HG03565 (cell line): ENCODE measurements around the gene GINS3.
A peak's percentile ranks its signal among the peaks of the same experiment; 100 is the strongest.

Source experiments
- ATAC-seq: cut with Tn5 transposase; IDR thresholded peaks from one replicate; pipeline ENCODE4 v1.9.1; 2021; ENCODE audit warnings: mild to moderate bottlenecking, moderate library complexity; ENCODE audit not compliant: unreplicated experiment

The GINS3 gene

DNA sequence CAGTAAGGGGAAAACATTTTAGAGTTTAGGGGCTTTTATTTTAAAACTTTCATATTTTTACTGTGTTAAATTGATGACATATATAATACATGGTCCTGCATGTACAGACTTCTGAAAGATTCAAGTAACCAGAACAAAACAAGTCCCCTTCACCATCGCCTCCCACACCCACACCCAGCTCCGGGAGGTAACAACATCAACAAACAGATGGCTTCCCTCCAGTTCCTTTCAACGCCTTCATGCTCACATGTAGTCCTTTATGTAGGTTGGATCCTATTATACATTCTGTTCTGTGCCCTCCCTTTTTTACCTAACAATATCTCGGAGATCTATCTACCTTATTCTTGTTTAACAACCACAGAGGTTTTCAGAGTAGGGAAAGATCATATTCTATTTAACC, 30.5 kb downstream of the GINS3 start:
- no peak for ATAC-seq

DNA sequence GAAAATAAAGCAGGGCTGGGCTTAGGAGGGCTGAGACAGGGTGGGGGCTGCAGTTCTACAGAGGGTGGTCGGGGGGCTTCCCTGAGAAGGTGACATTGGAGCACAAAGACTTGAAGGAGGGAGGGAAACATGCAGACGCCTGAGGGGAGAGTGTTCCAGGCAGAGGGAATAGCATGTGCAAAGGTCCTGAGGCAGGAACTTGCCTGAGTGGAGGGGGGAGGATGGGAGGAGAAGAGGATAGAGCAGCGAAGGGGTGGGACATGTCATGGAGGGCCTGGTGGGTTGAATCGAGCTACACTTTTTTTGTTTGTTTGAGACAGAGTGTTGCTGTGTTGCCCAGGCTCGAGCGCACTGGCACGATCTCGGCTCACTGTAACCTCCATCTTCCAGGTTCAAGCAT, 33.0 kb downstream of the GINS3 start:
- ATAC-seq = no peak

DNA sequence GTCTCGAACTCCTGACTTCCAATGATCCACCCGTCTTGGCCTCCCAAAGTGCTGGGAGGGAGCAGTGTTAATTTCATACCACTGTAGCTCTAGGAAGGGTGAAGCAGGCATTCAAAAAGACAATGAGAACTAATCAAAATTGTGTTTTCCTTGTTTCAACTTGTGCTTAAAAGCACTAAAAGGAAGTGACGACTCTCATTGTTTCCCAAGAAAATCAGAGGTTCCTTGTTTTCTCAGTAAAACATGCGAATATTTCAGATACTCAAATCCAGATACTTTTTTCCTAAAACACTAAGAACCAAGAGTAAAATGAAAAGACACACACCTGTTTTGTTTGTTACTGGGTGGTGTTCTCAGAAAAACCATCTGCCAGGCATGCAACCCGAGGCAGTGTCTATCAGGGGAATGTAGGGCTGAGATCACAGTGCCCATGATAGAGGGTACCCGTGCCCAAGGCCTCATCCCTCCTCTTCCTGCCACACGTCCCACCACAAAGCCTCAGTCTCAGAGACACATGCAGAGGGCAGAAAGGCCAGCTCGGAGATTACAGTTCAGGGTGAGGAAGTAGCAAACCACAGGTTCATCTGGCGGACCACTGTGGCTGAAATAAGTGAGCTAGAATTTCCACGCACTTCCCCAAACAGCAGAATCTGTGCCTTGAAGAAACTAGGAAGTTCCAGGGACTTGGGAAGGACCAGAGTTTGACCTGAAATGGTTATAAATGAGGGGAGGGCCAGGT, 33.7 kb downstream of the GINS3 start:
- ATAC-seq = peak; percentile 87

DNA sequence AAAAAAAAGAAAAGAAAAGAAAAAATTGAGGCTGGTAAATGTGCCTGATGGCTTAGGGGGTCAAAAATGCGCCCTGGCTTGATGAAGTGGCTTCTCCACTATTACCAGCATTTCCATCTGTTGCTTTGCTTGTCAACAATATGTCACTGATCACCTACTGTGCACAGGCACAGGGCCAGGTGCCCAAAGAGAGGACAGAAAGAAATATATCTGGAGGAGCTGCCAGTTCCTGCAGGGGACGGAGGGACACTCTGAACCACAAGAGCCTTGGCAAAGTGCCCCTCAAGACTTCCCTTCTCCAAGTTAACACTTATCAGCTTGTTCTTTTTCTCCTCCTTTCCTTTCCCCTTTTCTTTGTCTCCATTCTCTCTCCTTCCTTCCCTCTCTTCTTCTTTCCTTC, 34.7 kb downstream of the GINS3 start:
- ATAC-seq = no peak

DNA sequence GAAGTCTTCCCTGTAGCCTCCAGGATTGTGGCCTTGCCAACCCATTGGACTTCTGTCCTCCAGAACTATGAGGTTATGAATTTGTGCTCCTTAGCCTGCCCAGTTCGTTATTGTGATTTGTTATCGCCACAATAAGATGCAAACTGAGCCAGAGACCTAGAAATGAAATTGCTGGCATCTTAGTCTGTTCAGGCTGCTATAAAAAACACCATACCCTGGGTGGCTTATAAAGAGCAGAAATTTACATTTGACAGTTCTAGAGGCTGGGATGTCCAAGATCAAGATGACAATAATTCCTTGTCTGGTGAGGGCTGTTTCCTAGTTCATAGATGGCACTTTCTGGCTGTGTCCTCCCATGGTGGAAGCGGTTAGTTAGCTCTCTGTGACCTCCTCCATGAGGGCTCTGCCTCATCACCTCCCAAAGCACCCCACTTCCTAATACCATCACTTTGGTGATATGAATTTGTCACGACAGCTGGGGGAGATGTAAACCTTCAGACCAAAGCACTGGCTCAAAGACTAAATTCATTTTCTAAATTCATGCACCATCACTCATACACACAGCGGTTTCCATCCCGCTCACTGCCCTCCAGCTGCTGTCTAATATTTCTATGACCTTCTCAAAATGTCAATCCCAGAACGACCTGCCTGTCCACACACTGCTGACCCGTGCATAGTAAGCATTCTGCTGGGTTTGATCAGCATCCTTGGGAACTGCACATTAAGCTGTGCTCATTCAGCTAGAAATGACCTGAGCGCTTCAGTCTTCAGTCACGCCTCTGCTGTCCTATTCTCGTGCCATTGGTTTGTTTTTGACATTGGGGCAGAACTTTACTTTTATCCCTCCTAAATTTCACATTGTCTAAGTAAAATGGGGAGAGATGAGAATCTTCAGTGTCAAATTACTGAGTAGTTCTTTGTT, 36.6 kb downstream of the GINS3 start:
- ATAC-seq = no peak

DNA sequence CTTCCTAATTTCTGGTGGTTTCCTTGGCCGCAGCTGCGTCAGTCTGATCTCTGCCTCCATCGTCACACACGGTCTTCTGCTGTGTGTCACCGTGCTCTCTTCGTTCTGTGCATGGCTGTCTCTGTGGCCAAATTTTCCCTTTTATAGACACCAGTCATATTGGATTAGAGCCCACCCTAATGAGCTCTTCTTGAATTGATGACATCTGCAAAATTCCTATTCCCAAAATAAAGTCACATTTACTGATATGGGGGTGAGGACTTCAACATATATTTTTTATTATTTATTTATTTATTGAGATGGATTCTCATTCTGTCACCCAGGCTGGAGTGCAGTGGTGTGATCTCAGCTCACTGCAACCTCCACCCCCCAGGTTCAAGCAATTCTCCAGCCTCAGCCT, 38.4 kb downstream of the GINS3 start:
- ATAC-seq = no peak

DNA sequence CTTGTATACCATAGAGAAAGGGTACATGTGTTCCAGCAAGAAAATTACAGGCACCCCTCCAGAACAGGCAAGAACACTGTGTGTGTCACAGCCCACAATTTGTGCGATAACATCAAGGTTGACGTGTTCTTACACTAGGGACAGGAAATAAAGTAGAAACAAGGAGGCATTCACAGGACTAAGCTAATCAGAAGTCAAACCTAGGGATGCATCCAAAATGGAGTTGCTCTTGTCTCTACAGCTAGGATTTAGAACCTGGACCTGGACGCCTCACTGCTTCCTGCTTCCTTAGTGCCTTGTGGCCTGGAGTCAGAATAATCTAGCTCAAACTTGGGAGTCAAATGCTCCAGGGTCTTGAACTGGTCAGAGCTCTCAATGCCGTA, 41.3 kb downstream of the GINS3 start:
- no peak for ATAC-seq

DNA sequence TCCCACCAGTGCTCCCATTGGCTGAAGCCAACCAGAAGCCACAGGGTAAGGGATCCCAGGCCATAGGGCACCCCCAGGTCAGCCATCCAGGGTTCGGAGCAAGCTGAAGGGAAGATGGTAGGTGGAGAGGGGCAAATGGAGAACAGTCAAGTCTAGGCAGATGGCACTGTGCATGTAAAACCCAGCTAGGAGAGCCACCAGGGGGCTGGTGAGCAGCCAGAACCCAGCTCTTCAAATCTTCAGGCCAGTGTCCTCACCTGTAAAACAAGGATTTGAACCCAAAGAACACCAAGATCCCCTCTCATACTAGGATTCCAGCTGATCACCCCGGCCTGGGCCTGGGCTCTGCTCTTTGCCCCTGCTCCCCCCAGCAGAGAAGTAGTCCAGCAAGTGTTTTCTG, 43.5 kb downstream of the GINS3 start:
- no peak for ATAC-seq

DNA sequence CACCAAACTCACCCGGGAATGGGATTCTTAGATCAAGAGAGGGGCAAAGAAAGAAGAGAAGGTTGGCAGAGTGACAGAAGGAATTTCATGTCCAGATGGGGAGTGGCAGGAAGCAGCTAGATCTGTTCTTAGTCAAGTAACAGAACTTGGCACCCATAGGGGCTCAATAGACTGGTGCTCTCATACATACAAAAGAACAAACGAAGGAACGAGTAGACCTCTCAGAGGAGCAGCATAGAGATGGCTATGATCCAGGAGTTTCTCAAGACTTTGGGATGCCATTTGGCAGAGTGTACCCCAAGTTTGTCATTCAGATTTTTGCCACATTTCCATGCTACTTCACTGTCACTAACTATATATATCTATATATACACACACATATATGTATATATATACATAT, 47.9 kb downstream of the GINS3 start:
- ATAC-seq = no peak

DNA sequence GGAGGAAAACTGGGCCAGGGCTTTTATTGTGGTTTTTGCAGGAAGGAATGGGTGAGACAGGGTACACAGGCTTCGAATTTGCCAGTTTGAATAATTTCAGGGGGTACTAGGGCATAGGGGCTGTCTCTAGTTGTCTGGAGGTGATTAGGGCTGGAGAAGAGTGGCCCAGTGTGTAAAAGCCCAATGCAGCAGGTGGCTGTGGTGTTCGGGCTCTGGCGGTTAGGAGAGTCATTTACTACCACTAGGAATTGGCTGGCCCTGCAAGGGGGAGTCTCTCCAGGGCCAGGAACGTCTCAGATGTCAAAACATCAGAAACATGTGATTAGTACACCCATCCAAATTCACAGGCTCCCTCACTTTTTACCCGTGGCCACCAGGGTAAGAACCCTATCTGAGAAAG, 50.3 kb downstream of the GINS3 start:
- ATAC-seq = no peak

DNA sequence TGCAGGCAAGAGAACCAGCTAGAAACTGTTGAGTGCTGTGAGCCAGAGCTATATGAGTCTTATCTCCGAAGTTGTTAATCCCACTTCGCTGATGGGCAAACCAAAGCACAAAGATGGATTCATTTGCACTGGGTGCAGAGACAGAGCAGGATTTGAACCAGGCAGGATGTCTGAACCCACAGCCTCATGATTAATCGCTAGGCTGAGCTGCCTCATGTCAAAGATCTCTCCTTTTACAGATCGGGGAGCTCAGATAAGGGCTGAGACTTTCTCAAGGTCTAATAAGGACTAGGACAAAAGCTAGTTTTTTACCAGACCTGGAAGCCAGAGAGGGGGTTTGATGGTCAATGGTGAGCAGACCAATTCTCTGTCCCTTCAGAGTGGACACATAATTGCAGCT, 51.5 kb downstream of the GINS3 start:
- ATAC-seq = no peak

DNA sequence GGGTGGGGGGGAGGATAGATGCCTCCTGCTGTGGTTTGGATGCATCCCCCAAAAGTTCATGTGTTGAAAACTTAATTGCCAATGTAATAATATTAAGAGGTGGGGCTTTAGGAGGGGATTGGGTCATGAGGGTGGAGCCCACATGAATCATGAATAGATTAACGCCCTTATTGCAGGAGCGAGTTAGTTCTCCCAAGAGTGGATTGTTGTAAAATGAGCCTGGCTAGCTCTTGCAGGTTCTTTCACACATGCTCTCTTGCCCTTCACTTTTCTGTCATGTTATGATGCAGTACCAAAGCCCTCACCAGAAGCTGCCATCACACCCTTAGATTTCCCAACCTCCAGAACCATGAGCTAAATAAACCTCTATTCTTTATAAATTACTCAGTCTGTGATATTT, 52.0 kb downstream of the GINS3 start:
- no peak for ATAC-seq

DNA sequence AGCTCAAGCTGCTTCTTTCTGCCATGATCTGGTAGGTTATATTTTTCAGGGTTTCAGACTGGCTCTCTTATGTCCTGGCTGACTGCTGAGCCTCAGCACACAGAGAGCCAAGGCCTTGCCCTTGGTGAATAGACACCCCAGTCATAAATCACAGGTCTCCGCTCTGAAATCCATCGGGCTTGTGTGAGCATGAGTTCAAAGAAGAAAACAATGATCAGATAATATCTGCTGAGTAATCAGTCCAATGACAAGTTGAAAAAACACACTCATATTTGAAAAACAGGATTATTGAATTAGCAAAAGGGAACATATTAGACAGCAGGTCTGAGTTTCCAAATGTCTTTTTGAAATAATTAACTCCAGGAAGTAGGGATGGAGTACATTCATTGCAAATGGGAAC, 56.6 kb downstream of the GINS3 start:
- no peak for ATAC-seq

DNA sequence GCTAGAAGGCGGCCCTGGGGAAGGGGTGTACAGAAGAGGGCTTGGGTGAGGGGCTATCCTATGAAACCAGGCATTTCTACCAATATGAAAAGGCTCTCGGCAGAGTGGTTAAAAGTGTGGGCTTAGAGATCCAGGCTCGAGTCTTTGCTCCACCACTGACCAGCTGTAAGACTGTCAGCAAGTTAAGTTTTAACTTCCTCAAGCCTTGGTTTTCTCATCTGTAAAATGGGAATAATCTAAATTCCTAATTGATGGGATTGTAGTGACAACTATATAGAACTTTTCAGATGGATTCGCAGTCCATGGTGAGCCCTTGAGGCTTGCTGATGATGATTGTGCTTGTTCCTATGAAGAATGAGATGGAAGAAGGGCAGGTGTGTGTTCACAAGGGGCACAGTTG, 57.0 kb downstream of the GINS3 start:
- ATAC-seq = no peak

DNA sequence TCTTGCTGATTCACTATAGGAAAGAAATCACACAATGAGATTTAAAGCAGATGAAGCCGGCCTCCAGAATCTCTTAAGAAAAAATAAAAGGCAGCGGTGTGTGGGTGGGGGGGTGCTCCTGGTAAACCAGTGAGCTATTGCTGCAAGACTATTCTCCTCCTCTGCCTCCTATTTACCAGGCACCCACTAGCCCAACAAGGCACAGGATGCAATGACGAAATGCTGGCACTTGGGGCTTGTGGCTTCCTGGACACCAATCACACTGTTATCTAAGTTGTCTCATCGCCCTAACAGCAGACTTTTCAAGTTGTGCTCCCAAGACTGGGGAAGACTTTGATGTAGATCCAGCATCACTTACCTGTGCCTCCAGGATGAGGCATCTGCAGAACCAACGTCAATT, 57.5 kb downstream of the GINS3 start:
- no peak for ATAC-seq

DNA sequence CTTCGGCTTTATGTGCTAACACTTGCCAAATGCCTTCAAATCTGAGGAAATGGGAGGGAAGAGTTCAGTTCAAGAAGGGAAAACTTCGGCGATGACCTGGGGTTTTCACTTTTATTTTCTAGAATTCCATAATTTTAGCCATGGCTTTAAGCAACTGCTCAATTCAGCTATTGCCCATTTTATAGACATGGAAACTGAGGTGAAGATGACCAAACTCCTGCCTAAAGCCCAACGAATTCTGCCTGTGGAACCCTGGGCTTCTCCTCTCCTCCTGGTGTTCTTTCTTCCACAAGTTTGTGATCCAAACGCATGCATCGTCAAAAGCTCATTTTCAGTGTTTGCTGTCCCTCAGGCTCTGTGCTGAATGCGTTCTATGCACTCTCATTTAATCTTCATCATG, 58.3 kb downstream of the GINS3 start:
- ATAC-seq = no peak

DNA sequence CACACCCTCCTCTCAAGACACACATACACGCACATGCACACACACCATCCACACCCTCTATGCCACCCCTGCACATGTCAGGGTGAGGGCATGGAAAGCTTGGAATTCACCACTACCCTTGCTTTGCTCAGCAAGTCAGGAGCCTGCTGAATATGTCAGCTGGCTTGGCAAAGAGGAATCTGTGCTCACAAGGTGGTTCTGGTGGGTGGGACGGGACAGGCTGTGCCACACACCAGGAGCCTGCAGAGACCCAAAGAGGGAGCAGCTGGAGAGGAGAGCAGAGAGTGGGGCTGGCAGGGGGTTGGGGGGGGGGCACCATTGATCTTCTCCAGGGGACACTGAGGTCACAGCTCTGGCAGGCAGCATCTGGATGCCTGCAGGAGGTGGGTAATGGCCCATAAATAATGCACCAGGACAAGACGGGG, 59.0 kb downstream of the GINS3 start:
- ATAC-seq = no peak

DNA sequence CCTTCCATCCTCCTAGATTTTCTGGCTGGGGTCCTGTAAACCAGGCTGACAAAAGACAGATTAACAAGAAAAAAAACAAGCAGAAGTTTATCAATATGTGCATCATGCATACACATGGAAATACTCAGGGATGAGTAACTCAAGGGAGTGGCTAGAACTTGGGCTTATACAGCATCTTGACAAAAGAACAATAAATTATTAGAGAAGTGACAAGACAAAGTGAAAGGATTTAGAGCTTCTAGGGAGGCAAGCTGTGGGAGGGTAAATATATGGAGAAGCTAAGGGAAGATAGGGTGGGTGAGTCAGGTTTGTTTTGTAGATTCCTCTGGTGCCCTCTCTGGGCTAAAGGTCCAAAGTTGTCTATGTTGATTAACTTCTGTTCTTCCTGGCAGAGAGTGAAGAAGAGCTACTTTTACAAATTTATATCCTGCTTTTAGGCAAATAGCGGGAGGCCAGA, 59.7 kb downstream of the GINS3 start:
- no peak for ATAC-seq

DNA sequence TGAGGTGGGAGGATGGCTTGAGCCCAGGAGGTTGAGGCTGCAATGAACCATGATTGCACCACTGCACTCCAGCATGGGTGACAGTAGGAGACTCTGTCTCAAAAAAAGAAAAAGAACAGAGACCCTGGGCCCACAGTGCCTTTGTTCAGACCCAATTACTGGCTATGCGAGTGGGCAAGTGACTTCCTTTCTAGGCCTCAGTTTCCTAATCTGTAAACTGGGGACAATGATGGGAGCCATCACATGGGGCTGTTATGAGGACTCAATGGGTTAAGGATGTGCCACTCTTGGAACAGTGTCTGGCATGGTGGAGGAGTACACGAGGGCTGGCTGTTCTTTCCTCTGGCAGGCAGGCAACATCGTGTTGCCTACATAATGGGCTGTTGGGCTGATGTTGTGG, 60.4 kb downstream of the GINS3 start:
- no peak for ATAC-seq

DNA sequence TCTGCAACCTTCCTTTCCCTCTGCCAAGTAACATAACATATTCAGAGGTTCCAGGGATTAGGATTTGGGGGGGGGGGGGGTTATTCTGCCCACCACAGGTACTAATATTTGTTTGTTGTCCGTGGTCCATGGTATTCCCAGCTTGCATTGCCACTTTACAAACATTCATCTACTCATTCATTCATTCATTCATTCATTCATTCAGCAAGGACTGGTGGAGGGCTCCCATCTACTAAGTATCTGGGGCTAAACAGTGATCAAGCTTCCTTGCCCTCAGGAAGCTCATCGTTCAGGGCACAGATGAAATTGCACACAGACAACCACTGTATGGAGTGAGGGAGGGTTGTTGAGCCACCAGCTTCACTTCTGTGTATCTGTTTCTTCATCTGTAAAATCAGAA, 61.9 kb downstream of the GINS3 start:
- no peak for ATAC-seq

DNA sequence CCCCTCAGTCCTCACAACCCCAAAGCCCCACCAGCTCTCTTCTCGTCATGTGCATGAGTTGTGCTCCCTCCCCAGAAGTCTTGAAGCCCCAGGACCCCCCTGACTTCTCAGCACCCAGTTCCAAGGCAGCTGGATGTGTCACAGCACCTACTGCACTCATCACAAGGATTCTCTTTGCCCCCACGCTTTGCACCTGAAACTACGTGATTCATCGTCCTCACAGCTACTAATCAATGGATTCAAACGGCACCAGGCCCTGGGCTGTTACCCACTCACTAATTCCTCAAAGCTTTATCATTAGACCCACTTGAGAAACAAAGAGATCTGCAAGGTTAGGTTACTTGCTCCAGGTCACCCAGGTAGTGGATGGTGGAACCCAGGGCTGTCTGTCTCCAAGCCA, 62.6 kb downstream of the GINS3 start:
- ATAC-seq = no peak
